Ovary (tissue), 9 donors: ENCODE data around the gene ZMYND10. TPM values are rescaled to one million over a fixed set of nuclear protein-coding genes. Genes with fewer than 3 reads are reported as not detected.

ENCODE experiments used
- DNase-seq, 5 donors: peaks; one replicate each; pipeline ENCODE4 v3.0.0-alpha.2; 2019 to 2020
- H3K27ac ChIP-seq, 2 donors: fragments of 200-600 bp; one replicate each; pipeline versions ENCODE4 v1.5.1 to v1.8.0; 2019 to 2022
- H3K27me3 ChIP-seq: fragments of 200-600 bp; one replicate; pipeline ENCODE4 v1.8.0; 2022
- H3K36me3 ChIP-seq: fragments of 200-600 bp; sonication (generic); one replicate; pipeline ENCODE4 v1.5.1; 2019
- H3K4me1 ChIP-seq: one replicate; pipeline ENCODE4 v1.8.1; 2013; ENCODE audit warnings: mild to moderate bottlenecking, moderate library complexity; ENCODE audit not compliant: insufficient read depth
- H3K4me3 ChIP-seq: fragments of 200-600 bp; sonication (generic); one replicate; pipeline ENCODE4 v1.5.1; 2017
- H3K9me3 ChIP-seq, 2 donors: fragments of 200-600 bp in 1 of 2; sonication (generic) in 1 of 2; one replicate each; pipeline versions ENCODE4 v1.5.1 to v1.8.1; 2013 to 2019; ENCODE audit warnings: mild to moderate bottlenecking in 1 of 2, moderate library complexity in 1 of 2
- EP300 ChIP-seq: sonication (generic); formaldehyde crosslinking; IDR thresholded peaks from one replicate; pipeline ENCODE4 v1.6.1; 2017; ENCODE audit warnings: antibody characterized with exemption
- POLR2A ChIP-seq: fragments of 450-650 bp; IDR thresholded peaks from one replicate; pipeline ENCODE4 v1.6.1; 2017; ENCODE audit warnings: antibody characterized with exemption, mild to moderate bottlenecking, moderate library complexity
- WGBS, 3 donors: extraction: QIAGEN DNeasy Blood & Tissue Kit in 1 of 3; methylation state at CpG; one replicate each; pipeline versions ENCODE4 v1.1.5 to v1.1.7; 2013 to 2017; 5-methylcytosine and 5-hydroxymethylcytosine counted together
- intact Hi-C, 4 donors: fragments of 100-400 bp; cut with DNase I; formaldehyde crosslinking; loops; one replicate each; pipeline versions ENCODE4 v1.11.0 to v1.15.1; 2022 to 2023
- polyA plus RNA-seq, 2 donors: library from polyadenylated mRNA; stranded (reverse); fragments of 200-250 nt in 1 of 2; fragments of 350-450 nt in 1 of 2; fragmentation: Illumina TruSeq in 1 of 2; extraction: RNeasy Lipid Tissue Mini Kit (QIAGEN cat#74804) in 1 of 2; gene quantifications; one replicate each; pipeline ENCODE4 v1.2.3, GENCODE V29; 2013 to 2014
- total RNA-seq, 7 donors: library from RNA; depleted of rRNA in 2 of 7; stranded (reverse); fragments of >200 nt in 2 of 7; fragmentation: NEBNext Ultra II Directional in 3 of 7; extraction: Animal tissue kit (Norgen Biotek cat#: 25700) in 3 of 7; gene quantifications; one replicate each; pipeline versions ENCODE4 v1.1.0 to v1.2.4, GENCODE V29; 2016 to 2023
- TF ChIP-seq, protein P1 (sequence below), 3 donors: fragments of 450-650 bp in 2 of 3; fragments of 200-600 bp in 1 of 3; IDR thresholded peaks; one replicate each; pipeline versions ENCODE4 v1.5.1 to v1.8.0; 2016 to 2022; ENCODE audit warnings: antibody characterized with exemption in 3 of 3, mild to moderate bottlenecking in 1 of 3
- donor health status: DM: no; HTN: no; CAD: no; lungs with moderate emphysema.
- donor health status: DM: no; HTN: no; CAD: no.
- donor health status: Bipolar disorder and iron deficiency.
- donor health status: DM: yes; HTN: yes; CAD: no.
- donor health status: DM: no; HTN: no; CAD: no.
- donor health status: DM: yes; HTN: yes; CAD: no.

ZMYND10 gene
- total and polyA plus RNA-seq, 9 donors, result 0.50 to 75.1 (median 3.0) TPM

DNA sequence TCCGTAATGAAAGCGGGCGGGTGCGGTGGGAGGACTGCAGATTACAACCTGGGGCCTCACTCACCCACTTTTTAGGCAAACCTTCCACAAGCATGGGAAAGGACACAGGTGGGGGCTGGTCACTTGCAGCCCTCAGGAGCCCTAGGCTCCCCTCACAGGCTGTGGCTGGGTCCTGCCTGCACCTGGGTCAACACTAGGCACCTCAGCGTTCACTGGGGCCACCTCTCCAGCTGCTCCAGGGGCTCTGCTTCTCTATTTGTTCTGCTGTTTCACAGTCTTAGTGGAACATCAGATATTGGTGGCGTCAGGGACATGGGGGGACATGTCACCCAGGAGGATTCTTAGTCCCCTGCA lies 43.9 kb upstream of the ZMYND10 start:
- intact Hi-C loops, result no loop called here
- TF ChIP-seq POLR2A, result no peak

DNA sequence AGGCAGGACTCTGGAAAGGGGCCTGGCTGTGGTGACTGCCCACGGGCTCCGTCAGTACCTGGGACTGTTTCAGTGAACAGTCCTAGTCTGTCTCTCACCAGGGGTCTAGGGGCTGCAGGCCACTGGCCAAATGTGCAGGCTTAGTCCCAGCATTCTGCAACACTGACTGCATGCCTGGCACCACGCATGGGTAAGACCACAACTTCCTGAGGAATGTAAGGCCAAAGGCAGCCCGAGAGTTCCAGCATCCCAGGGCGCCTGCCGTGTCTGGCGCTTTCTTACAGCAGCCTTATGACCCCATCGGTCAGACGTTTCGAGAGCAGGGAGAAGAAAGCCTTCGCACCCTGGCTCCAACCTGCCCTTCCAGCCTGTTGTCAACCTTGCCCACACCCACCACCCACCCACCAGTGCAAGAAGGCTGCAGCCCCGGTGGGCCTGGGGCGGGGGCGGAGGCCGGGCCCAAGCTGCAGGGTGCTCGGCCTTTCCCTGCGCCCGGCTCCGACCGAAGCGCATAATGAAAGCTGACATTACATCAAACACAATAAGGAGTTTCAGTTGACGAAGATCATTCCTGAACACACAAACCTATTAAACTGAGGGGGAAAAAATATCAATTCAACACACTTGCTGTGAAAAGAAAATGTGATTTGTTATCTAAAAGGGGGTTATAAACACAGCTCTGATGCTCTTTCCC lies 43.3 kb upstream of the ZMYND10 start:
- 82 to 87% (median 86%) methylated on average over 22 of the region's 22 CpGs for WGBS, 3 donors
- Histone ChIP-seq H3K27ac (no peak overlapping the region), H3K36me3 (no peaks in the 10 kb centered on the region), H3K4me1 (peaks cover 1% of the 10 kb centered on the region), H3K4me3 (no peak overlapping the region), H3K9me3 (no peaks in the 10 kb centered on the region), H3K27me3 (no peaks in the 10 kb centered on the region)
- TF ChIP-seq, protein P1, sequence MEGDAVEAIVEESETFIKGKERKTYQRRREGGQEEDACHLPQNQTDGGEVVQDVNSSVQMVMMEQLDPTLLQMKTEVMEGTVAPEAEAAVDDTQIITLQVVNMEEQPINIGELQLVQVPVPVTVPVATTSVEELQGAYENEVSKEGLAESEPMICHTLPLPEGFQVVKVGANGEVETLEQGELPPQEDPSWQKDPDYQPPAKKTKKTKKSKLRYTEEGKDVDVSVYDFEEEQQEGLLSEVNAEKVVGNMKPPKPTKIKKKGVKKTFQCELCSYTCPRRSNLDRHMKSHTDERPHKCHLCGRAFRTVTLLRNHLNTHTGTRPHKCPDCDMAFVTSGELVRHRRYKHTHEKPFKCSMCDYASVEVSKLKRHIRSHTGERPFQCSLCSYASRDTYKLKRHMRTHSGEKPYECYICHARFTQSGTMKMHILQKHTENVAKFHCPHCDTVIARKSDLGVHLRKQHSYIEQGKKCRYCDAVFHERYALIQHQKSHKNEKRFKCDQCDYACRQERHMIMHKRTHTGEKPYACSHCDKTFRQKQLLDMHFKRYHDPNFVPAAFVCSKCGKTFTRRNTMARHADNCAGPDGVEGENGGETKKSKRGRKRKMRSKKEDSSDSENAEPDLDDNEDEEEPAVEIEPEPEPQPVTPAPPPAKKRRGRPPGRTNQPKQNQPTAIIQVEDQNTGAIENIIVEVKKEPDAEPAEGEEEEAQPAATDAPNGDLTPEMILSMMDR (IDR thresholded peaks at IDR 0.05), result no peak
- TF ChIP-seq EP300, result no peak
- TF ChIP-seq POLR2A, result no peak
- DNase-seq, result no peak
- intact Hi-C loops, result no loop called here

More for the DNA sequence above, 43.9 kb upstream of the ZMYND10 start:
- no peak overlapping the region for H3K4me3 ChIP-seq
- peaks cover 1% of the 10 kb centered on the region for H3K4me1 ChIP-seq
- WGBS, 3 donors, result 84 to 93% (median 87%) methylated on average over 6 of the region's 6 CpGs
- no peaks in the 10 kb centered on the region for H3K27me3 ChIP-seq
- no peak overlapping the region for H3K27ac ChIP-seq
- H3K9me3 ChIP-seq, result no peaks in the 10 kb centered on the region
- no peaks in the 10 kb centered on the region for H3K36me3 ChIP-seq
- no peak for DNase-seq

DNA sequence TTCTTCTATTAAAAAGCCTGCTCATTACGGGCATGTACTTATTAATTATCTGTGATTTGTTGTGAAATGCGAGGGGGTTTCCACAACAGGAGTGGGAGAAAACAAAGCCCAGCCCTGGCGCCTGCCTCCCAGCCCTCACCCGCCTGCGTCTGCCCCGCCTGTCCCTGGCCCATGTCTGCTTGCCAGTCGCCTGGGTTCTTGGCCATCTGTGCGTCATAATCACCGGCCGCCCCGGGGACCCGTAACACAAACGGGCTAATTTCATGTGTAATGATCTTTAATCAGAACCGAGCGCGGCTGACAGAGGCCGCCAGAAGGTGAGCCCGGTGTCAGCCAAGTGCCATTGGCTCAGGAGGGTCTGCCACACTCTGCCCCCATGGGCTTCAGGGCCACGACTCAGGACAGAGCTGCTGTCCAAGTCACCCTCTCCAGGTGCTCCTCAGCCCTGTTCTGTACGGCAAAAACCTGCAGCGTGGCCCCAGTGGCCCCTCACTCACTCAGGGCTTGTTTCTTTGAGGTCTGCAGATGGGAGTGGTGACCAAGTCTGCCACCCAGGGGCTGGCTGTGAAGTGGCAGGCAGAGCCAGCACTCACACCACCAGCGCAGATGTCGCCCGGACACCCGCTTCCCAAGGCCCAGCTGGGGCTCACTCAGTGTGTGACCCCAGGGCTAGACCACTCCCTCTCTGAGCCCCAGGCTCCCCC lies 42.6 kb upstream of the ZMYND10 start:
- H3K9me3 ChIP-seq, result no peaks in the 10 kb centered on the region
- H3K4me1 ChIP-seq, result peaks cover 1% of the 10 kb centered on the region
- no peak overlapping the region for H3K4me3 ChIP-seq
- TF ChIP-seq POLR2A (no peak), EP300 (no peak)
- TF ChIP-seq, protein P1 (IDR thresholded peaks at IDR 0.05), result no peak
- no peak overlapping the region for H3K27ac ChIP-seq
- intact Hi-C loops, result no loop called here
- no peaks in the 10 kb centered on the region for H3K27me3 ChIP-seq
- no peaks in the 10 kb centered on the region for H3K36me3 ChIP-seq
- DNase-seq, result no peak
- 78 to 84% (median 82%) methylated on average over 25 of the region's 25 CpGs for WGBS, 3 donors

DNA sequence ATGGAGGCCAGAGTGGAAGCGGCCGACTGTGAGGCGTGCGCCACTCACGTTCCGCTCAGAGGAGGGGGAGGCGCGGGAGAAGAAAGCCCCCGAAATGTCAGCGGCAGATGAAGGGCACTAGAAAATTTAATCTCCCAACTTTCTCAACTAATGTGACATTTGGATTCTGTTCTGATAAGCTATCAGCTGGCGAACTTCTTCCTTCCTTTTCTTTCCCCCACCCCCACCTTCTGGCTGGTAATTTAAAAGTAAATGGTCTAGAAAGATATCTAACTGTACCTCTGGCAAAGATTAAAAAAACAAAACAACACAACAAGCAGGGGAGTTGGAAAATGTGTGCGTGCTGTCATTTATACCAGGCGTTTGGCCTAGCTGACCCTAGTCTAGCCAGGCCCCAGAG lies 40.2 kb upstream of the ZMYND10 start:
- TF ChIP-seq, protein P1 (IDR thresholded peaks at IDR 0.05), result no peak
- TF ChIP-seq EP300 (no peak), POLR2A (no peak)
- no peaks in the 10 kb centered on the region for H3K36me3 ChIP-seq
- intact Hi-C loops, result no loop called here
- WGBS, 3 donors, result 82 to 91% (median 85%) methylated on average over 13 of the region's 13 CpGs
- H3K27ac ChIP-seq, result no peak overlapping the region
- no peaks in the 10 kb centered on the region for H3K9me3 ChIP-seq
- peaks cover 6% of the 10 kb centered on the region for H3K4me1 ChIP-seq
- no peaks in the 10 kb centered on the region for H3K27me3 ChIP-seq
- no peak for DNase-seq
- H3K4me3 ChIP-seq, result no peak overlapping the region

DNA sequence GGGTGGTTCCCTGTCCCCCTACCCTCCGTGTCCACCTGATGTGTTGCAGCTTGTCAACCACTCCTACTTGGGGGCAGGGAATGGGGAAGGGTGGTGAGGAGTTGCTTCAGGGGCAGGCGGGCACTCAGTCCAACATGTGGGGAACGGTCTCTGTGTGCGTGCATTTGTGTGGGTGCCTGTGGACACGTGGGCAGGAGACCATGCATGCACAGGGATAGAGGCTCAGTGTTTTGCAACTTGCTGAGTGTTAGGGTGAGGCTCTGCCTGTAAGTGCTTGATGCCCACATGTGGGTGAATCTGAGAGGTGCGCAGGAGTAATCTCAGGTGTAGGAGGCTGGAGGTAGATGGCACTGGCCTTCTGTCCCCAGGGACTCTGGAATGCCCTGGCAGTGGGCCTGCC lies 38.2 kb upstream of the ZMYND10 start:
- no peaks in the 10 kb centered on the region for H3K36me3 ChIP-seq
- TF ChIP-seq POLR2A, result no peak
- TF ChIP-seq, protein P1 (IDR thresholded peaks at IDR 0.05), result no peak
- DNase-seq, result no peak
- no peak overlapping the region for H3K27ac ChIP-seq
- H3K4me3 ChIP-seq, result no peak overlapping the region
- H3K9me3 ChIP-seq, result no peaks in the 10 kb centered on the region
- WGBS, 3 donors, result 80 to 88% (median 80%) methylated on average over 6 of the region's 6 CpGs
- intact Hi-C loops, result no loop called here
- H3K27me3 ChIP-seq, result no peaks in the 10 kb centered on the region
- H3K4me1 ChIP-seq, result peaks cover 6% of the 10 kb centered on the region
